GM21360 (cell line): Measurements from ENCODE around the gene MPRIP.

Experiments used
- ATAC-seq: cut with Tn5 transposase; IDR thresholded peaks from one replicate; pipeline ENCODE4 v1.9.1; 2021; ENCODE audit warnings: mild to moderate bottlenecking, moderate library complexity; ENCODE audit not compliant: unreplicated experiment

MPRIP gene

DNA sequence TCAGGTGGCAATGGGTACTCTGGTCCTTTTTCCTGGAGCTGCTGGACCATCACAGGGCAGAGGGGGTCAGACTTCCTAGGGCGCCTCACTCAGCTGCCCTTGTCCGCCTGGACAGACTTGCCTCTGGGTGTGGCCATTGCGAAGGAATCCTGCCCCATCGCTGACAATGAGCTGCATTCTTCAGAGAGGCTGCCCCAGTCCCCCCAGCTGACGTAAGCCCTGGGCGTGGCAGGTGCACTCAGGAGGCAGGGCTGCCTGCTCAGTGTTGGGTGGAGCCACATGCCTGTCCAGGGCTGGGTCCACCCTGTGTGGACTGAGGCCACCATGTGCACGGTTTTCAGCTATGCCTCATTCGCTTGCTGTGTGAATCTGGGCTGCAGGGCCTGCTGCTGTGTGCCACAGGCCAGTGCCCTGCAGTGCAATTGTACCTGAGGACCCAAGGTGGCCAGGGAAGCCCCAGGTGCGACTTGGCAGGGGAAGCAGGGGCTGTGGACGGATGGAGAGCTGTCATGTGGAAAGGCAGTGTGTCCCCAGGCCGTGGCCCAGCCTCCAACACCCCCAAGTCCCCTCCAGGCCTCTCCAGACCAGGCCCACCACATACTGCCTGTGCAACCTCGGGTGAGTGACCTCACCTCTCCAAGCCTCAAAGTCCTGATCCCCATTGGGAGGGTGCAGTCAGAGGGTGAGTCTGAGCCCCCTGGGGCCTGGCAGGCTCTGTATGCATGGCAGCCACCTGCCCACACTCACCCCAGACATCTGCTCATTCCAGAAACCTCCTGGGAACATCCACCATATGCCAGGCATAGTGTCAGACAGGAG, 14.0 kb upstream of the MPRIP start:
- no peak for ATAC-seq

DNA sequence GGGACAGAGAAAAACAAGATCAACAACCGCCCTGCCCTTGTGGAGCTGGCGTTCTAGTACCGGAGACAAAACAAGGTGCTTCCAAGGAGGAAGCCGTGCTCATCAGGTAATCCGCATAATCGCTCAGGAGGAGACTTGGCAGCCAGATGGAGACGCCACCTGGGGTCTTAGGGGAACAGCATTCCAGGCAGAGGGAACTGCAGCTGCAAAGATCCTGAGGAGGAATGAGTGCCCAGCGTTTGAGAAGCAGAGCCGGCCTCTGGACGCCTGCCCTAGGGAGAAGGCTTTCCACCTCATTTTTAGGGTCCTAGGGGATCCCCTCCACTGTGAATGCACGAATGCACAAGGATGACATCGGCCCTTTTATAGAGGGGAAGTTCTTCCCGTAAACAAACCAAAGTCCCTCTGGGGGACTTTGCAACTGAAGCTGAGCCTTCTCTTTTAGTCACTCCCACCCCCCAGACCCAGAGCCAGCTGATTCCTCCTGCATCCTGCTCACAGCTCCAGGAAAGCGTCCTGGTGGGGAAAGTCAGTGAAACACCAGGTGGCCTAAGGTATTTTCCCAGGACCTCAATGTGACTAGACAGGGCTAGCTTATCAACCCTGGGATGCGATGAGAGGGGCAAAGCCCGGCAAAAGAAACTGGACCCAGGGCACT, 13.2 kb upstream of the MPRIP start:
- ATAC-seq, result no peak

DNA sequence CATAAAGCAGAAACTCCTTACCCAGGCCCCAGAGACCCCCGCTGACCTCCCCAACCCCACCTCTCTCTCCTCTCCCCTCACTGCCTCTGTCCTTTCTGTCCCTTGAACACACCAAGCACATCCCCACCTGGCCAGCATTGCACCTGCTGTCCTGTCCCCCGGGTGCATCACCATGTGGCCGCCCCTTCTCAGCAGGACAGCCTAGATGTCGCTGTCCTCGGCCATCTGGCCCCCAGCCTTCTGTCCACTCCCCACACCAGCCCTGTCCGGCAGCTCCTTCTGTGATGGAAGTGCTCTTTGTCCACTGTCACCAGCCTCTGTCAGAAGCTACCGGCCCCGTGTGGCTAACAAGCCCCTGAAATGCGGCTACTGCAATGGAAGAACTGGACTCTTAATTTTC, 12.3 kb upstream of the MPRIP start:
- no peak for ATAC-seq

- no peak for ATAC-seq
Measured at GRCh38 chr17:17030515-17031211, 11.6 kb upstream of the MPRIP start.

GRCh38 chr17:17032131-17032692, 10.0 kb upstream of the MPRIP start:
- no peak for ATAC-seq

DNA sequence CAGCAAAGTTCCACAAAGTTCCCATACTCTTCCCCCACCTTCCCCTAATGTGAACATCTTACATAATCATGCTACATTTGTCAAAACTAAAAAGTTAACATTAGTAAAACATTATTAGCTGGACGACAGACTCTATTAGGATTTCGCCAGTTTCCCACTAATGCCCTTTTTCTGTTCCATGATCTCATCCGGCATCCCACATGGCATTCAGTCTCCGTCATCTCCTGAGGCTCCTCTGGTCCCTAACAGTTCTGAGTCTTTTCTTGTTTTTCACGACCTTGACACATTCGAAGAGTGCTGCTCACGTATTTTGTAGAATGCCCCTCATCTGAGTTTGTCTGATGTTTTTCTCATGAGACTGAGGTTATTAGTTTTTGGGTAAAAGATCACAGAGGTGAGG, 8.8 kb upstream of the MPRIP start:
- no peak for ATAC-seq

DNA sequence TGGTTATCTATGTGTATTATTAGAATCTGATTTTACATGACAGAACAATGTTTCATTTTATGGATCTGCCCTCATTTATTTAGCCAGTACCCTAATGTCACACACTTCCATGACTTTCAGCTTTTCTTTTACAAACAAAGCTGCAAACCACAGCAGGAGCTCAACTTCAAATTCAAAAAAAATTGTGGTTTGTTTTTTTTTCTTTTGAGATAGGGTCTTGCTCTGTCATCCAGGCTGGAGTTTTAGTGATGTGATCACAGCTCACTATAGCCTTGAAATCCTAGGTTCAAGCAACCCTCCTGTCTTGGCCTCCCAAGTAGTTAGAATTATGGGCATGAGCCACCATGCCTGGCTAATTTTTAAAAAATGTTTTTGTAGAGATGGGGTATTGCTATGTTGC, 8.2 kb upstream of the MPRIP start:
- no peak for ATAC-seq

- ATAC-seq, result no peak
Measured at GRCh38 chr17:17034496-17035075, 7.7 kb upstream of the MPRIP start.

DNA sequence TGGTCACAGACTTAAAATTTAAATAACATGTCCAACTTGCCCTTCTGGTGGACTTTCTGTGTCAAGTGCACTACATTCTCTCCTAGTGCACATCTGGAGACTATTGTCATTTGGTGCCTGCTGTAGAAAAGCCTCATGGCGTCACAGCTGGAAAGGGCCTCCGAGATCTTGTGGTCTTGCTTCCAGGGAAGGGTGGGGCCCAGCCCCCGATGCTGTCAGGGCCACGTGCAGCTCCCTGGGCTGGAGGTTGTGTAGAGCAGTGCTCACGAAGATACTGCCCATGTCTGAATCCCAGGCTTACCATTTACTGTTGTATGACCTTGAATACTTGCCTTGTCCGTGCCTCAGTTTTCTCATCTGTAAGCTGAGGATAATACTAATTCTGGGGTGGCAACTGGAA, 6.8 kb upstream of the MPRIP start:
- no peak for ATAC-seq

DNA sequence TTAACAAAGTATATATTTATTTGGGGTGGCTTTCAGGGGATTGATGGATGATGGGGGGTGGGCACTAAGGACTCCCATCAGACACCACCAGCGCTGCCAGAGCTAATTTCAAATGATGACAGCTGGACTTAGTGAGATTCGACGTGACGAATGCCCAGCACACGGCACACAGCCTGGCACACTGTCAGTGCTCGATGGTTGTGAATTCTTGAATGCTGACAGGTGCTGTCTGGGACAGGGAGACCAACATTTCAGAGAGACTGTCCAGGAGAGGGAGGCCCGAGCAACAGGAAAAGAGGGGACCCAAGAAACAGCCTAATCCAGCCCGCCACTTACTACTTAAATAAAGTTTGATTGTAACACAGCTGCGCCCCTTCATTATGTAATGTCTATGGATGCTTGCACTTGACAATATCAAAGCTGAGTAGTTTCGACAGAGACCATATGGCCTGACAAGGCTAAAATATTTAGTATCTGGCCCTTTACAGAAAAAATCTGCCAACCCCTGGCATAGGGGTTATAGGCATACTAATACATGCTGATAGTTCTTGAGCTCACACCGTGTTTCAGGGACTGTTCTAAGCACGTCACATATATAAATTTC, 6.2 kb upstream of the MPRIP start:
- no peak for ATAC-seq

DNA sequence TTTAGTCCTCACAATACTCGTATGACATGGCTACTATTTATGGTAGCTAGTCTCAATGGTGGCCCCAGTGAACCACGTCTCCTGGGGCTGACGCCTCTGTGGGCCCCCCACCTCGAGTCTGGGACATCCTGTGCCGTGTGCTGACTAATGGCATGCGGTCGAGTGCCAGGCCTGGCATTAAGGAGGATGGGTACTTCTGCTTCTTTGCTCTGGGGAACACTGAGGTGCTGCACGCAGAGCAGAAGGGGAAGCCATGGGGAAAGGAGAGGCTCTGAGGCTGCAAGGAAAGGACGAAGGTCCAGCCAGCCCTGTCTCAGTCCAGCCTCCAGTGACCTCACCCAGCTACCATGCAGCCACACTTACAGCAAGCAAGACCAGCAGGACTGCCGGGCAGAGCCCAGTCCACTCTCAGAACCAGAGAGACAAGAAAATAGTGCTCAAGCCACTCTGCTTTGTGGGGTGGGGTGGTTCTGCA, 5.7 kb upstream of the MPRIP start:
- ATAC-seq, result no peak

GRCh38 chr17:17039911-17040310, 2.3 kb upstream of the MPRIP start:
- no peak for ATAC-seq

GRCh38 chr17:17041018-17041521, 1.2 kb upstream of the MPRIP start:
- no peak for ATAC-seq

- ATAC-seq, result peak; percentile 89
Measured at GRCh38 chr17:17041571-17042383, 480 bp upstream of the MPRIP start.

GRCh38 chr17:17042851-17043460, 699 bp downstream of the MPRIP start:
- ATAC-seq, result no peak

DNA sequence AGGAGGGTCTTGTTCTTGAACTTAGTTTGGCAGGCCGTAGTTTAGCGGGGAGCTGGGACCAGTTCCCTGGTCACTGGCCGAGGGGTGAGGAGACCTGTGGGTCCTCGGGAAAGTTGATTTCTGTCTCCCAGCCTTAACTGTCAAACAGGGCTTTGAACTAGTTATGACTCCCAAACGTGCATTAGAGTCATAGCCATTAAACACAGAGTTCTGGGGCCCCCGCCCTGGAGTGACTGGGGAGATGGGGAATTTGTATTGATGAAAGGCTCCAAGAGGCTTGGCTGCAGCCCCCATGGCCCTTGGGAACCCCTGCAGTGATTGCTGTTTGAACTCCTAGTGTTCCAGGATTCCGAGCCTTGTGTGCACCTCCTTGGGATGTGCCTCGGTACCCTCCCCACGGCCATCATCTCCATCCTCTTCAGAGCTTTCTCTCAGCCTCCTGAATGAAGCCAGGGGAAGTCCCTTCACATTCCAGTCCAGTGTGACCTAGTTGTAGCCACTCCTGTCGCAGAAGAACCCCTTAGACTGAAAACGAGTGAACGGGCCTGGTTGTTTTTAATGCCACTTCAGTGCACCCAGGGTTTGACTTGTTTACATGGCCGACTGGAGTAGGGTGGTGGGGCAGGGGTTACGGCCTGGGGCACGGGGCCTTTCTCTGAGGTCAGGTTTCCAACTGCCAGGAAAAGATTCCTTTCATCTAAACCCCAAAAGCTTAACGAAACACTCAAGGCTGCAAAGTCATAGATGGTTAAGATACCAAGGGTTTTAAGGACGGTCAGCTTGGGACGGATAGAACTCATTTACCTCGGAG, 1.4 kb downstream of the MPRIP start:
- ATAC-seq, result no peak

DNA sequence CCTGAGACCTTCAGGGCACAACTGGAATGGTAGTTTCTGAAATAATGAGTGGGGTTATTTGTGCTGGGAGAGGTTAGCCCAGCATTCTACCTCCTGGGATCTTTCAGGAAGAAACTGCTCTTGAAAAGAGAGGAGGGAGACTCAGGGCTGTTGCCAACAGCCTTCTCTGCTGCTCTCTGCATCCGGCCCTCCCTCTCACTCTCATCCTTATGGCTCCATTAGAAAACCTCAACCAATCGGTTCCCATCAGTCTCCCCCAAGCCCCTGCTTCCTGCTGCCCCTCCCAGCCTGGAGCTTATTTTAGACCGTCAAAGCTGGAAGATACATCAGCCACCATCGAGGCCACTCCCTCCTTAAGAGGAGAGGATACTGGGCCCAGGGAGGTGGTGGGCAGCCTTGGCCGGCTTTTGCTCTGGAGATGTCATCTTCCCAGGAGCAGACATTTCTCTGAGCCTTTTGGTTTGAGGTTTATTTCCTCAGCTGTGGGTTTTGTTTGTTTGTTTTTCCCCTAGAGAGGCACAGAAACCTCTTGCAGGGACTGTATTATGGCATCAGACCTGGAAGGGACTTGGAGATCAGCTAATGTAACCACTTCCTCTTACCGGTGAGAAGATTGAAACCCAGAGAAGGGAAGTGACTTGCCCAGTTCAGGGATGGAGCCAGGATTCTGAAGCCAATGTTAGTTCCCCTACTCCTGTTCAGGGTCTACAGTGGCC, 2.7 kb downstream of the MPRIP start:
- no peak for ATAC-seq

DNA sequence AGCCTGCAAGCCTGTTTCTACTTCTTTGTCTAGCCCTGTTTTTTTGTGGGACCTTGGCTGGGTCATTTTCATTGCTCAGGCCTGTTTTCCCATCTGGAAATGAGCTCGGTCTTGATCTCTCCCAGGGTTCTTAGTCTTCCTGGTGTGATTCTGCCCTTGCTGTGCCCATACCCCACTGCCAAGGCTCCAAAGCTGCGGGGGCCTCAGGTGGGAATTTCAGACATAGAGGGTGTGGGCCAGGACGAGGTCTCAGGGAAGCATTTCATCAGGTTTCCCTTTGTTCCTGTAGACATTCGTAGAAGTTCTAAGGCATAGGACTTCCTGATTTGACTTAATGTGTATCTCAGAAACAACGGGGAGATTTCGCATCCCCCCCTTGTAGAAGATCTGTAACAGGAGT, 5.8 kb downstream of the MPRIP start:
- no peak for ATAC-seq
